ENCODE measurements around the gene CTSS.
A peak's percentile ranks its signal among the peaks of the same experiment; 100 is the strongest.
"Not testable (repeated sequence)": the region's sequence is repeated elsewhere in the genome, so short reads cannot be mapped to it uniquely, and the experiment has no call there.

The CTSS gene

GRCh38 chr1:150765296-150765976, at the start of gene CTSS:
CTSS (minus strand) TSS chr1:150765778; CDS start chr1:150764763, 1,015 bp downstream.
- H3K4me1 Mint-ChIP-seq: peaks cover 68% of the 10 kb centered on the region
- peaks cover 12% of the 10 kb centered on the region for H3K36me3 Mint-ChIP-seq
- H3K9me3 Mint-ChIP-seq: no peaks in the 10 kb centered on the region
- H3K4me3 Mint-ChIP-seq: peak within 1 kb of the TSS; percentile 99
- H3K27me3 Mint-ChIP-seq: no peaks in the 10 kb centered on the region
- H3K27ac Mint-ChIP-seq: peak within 1 kb of the TSS; percentile 98

DNA sequence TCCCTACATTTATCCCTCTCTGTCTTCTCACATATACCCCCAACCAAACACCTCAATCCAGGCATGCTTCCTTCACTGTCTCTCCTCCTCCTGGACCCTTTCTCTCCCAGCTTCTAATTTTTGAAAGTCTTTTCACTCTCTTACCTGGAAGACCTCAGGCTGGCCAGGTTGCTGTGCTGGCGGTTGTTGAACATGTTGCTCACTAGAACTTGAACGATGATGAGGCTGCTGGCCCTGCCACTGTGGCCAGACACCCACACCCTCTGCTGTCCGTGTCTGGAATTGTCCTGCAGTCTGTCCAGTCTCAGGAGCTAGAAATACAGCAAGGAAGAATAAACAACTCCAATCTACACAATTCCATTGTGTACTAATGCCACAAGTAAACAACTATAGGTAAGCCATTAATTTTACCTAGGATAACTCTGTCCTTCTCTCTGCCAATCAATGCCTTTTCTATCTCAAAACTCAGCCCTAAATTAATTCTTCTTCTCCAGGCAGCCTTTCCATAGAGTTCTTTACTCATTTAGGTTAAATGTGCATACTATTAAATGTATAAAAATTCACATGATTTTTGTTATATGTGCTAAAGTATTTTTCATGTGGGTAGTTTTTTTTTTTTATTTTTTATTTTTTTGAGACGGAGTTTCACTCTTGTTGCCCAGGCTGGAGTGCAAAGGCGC, 47.6 kb upstream of the CTSS start:
- Mint-ChIP-seq H3K9me3 (no peaks in the 10 kb centered on the region), H3K27ac (no peak overlapping the region), H3K4me1 (peaks cover 5% of the 10 kb centered on the region), H3K4me3 (no peak overlapping the region), H3K27me3 (no peaks in the 10 kb centered on the region), H3K36me3 (peaks cover 5% of the 10 kb centered on the region)

DNA sequence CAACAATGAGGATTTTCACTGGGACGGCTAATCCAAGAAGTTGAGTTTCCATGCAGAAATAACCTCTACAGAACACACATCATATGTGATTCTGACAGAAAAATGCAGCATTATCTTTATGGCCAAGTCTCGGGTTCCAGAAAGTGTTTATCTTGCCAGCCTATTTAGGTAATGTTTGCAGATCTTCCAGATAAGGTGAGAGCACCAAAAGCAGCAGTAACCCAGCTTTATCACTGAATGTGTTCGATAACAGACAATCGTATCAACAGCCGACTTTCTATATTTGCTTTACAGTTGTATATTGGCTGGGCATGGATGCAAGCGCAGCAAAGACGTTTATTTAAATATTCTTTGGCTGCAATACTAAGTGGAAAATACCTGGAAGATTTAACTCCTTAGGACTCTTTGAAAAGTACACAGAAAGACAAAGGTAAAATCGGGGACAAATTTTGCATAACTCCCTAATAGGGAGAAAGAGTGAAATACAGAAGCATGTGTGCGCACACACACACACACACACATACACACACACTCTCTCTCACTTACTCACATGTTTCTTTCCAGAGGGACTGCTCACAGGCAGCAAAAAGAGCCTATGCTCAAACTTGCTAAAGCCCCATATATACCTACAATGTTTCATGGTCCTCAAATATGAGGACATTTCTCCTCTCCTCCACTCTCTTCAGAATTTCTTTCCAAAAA, 45.5 kb upstream of the CTSS start:
- Mint-ChIP-seq H3K36me3 (peaks cover 2% of the 10 kb centered on the region), H3K27me3 (no peaks in the 10 kb centered on the region), H3K9me3 (no peaks in the 10 kb centered on the region), H3K4me1 (peaks cover 25% of the 10 kb centered on the region), H3K4me3 (no peak overlapping the region), H3K27ac (no peak overlapping the region)

GRCh38 chr1:150809651-150810050, 44.1 kb upstream of the CTSS start:
- no peaks in the 10 kb centered on the region for H3K9me3 Mint-ChIP-seq
- H3K36me3 Mint-ChIP-seq: peaks cover 1% of the 10 kb centered on the region
- no peak overlapping the region for H3K27ac Mint-ChIP-seq
- H3K27me3 Mint-ChIP-seq: no peaks in the 10 kb centered on the region
- no peak overlapping the region for H3K4me3 Mint-ChIP-seq
- H3K4me1 Mint-ChIP-seq: peaks cover 26% of the 10 kb centered on the region

GRCh38 chr1:150808846-150809245, 43.3 kb upstream of the CTSS start:
- no peaks in the 10 kb centered on the region for H3K27me3 Mint-ChIP-seq
- no peak overlapping the region for H3K27ac Mint-ChIP-seq
- H3K4me3 Mint-ChIP-seq: no peak overlapping the region
- peaks cover 26% of the 10 kb centered on the region for H3K4me1 Mint-ChIP-seq
- peaks cover 1% of the 10 kb centered on the region for H3K36me3 Mint-ChIP-seq
- no peaks in the 10 kb centered on the region for H3K9me3 Mint-ChIP-seq

- peaks cover 26% of the 10 kb centered on the region for H3K4me1 Mint-ChIP-seq
- peak within 1 kb of the TSS; percentile 63 for H3K4me3 Mint-ChIP-seq
- H3K27me3 Mint-ChIP-seq: no peaks in the 10 kb centered on the region
- no peak within 1 kb of the TSS for H3K27ac Mint-ChIP-seq
- H3K9me3 Mint-ChIP-seq: no peaks in the 10 kb centered on the region
- H3K36me3 Mint-ChIP-seq: peaks cover 1% of the 10 kb centered on the region
Observed at GRCh38 chr1:150808121-150808520, 42.5 kb upstream of the CTSS start, which contains the start of gene CTSK. CTSK (minus strand) TSS chr1:150808260; CDS start chr1:150806805, 1,455 bp downstream.

GRCh38 chr1:150807249-150808023, 41.9 kb upstream of the CTSS start:
- Mint-ChIP-seq H3K4me3 (peak overlapping the region; percentile 63), H3K9me3 (no peaks in the 10 kb centered on the region), H3K4me1 (peaks cover 26% of the 10 kb centered on the region), H3K36me3 (peaks cover 1% of the 10 kb centered on the region), H3K27me3 (no peaks in the 10 kb centered on the region), H3K27ac (no peak overlapping the region)

DNA sequence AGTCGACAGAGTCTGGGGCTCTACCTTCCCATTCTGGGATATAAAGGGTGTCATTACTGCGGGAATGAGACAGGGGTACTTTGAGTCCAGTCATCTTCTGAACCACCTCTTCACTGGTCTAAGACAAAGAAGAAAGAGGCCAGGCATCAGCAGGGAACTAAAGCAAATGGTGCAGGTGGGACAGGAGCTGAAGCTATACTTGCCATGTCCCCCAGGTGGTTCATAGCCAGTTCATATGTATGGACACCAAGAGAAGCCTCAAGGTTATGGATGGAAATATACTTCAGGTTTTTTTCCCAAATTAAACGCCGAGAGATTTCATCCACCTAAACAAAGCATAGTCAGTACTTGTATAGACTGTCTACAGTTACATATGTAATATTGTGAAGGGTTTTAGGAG, 40.3 kb upstream of the CTSS start:
- Mint-ChIP-seq H3K36me3 (peaks cover 1% of the 10 kb centered on the region), H3K27me3 (no peaks in the 10 kb centered on the region), H3K27ac (no peak overlapping the region), H3K4me1 (peaks cover 26% of the 10 kb centered on the region), H3K9me3 (no peaks in the 10 kb centered on the region), H3K4me3 (no peak overlapping the region)

DNA sequence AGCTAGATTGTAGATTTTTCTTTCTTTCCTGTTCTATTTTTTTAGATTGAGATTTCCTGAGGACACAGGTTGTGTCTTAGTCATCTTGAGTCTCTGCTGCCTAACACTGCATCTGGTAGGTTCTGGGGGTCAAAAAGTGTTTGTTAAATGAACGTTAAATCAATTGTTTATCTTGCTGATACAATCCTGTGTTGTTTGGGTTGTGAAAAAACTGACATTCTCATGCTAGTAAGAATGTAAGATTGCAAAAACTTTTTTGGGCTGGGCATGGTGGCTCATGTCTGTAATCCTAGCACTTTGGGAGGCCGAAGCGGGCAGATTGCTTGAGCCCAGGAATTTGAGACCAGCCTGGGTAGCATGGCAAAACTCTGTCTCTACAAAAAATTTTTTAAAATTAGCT, 39.1 kb upstream of the CTSS start:
- Mint-ChIP-seq H3K27me3 (no peaks in the 10 kb centered on the region), H3K9me3 (no peaks in the 10 kb centered on the region), H3K4me3 (no peak overlapping the region), H3K36me3 (no peaks in the 10 kb centered on the region), H3K27ac (no peak overlapping the region), H3K4me1 (peaks cover 26% of the 10 kb centered on the region)

DNA sequence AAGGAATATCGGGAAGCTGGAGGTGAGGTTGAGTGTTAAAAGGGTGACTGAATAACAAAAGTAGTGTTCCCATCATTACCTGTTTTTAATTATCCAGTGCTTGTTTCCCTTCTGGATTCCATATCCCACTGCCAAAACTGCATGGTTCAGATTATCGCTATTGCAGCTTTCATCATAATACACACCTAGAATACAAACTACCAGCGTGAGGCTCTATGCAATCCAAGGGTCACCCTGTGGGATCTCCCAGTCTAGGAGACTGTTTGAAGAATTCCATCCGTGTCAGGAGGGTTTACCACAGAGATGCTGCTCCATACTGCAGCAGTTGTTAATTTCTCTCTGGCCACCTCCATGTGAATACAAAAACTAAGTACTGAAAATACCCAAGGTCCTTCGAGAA, 33.5 kb upstream of the CTSS start:
- Mint-ChIP-seq H3K27me3 (no peaks in the 10 kb centered on the region), H3K4me3 (no peak overlapping the region), H3K4me1 (no peaks in the 10 kb centered on the region), H3K27ac (no peak overlapping the region), H3K36me3 (peaks cover 4% of the 10 kb centered on the region), H3K9me3 (no peaks in the 10 kb centered on the region)

DNA sequence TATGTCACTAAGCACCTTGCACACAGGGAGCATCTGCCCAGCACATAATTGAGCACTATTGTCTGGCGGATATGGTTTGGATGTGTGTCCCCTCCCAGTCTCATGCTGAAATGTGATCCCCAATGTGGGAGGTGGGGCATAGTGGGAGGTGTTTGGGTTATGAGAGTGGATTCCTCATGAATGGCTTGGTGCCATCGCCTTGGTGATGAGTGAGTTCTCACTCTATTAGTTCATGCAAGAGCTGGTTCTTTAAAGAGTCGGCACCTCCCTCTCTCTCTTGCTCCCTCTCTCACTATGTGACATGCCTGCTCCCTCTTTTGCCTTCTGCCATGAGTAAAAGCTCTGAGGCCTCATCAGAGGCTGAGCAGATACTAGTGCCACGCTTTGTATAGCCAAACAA, 32.9 kb upstream of the CTSS start:
- Mint-ChIP-seq H3K9me3 (no peaks in the 10 kb centered on the region), H3K4me3 (no peak overlapping the region), H3K27me3 (no peaks in the 10 kb centered on the region), H3K36me3 (peaks cover 4% of the 10 kb centered on the region), H3K27ac (no peak overlapping the region), H3K4me1 (no peaks in the 10 kb centered on the region)

DNA sequence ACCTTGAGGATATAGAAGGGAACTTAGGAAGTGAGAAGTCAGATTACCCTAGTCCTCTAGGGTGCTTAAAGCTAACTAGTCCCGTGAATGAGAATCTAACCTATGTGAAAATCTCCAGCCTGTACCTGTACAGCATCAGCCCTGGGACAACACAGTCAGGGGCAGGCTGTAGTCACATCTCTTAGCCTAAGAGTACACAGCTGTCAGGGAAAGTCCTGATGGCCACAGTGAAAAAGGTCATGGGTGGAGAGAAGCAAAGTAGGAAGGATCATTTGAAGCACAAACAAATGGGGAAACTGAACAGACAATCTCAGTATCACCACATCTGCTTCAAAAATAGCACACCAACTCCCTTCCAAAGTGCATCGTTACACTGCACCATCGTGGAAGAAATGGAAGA, 30.8 kb upstream of the CTSS start:
- no peaks in the 10 kb centered on the region for H3K4me1 Mint-ChIP-seq
- no peaks in the 10 kb centered on the region for H3K27me3 Mint-ChIP-seq
- H3K36me3 Mint-ChIP-seq: peaks cover 4% of the 10 kb centered on the region
- H3K4me3 Mint-ChIP-seq: no peak overlapping the region
- no peak overlapping the region for H3K27ac Mint-ChIP-seq
- no peaks in the 10 kb centered on the region for H3K9me3 Mint-ChIP-seq

DNA sequence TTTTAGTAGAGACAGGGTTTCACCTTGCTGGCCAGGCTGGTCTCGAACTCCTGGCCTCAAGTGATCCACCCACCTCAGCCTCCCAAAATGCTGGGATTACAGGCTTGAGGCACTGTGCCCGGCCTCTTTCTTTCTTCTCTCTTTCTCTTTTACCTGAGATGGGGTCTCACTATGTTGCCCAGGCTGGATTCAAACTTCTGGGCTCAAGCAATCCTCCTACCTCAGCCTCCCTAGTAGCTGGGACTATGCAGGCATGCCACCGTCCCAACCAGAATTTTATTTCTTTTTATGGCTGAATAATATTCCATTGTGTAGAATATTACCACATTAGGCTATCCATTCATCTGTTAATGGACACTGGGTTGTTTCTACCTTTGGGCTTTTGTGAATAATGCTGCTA, 28.2 kb upstream of the CTSS start:
- H3K4me1 Mint-ChIP-seq, H3K27ac Mint-ChIP-seq, H3K4me3 Mint-ChIP-seq, H3K36me3 Mint-ChIP-seq, H3K9me3 Mint-ChIP-seq, H3K27me3 Mint-ChIP-seq: not testable (repeated sequence)

DNA sequence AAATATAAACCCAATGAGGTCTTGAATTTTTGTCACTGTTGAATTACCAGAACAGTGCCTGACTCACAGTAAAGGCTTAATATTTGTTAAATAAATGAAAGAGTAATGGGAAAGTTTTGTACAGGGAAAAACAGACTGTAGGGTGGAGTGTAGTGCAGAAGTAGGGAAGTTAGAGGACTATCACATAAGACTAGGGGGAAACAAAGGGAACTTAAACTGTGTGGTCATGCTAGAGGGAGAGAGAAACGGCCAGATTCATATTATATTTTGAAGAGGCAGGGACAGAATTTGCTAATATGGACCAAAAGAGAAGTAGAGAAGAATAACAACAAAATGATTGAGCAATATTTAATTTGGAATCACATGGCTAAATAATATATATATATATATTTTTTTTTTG, 27.6 kb upstream of the CTSS start:
- Mint-ChIP-seq H3K4me3 (no peak overlapping the region), H3K36me3 (peaks cover 4% of the 10 kb centered on the region), H3K27me3 (no peaks in the 10 kb centered on the region), H3K4me1 (no peaks in the 10 kb centered on the region), H3K27ac (no peak overlapping the region), H3K9me3 (no peaks in the 10 kb centered on the region)

DNA sequence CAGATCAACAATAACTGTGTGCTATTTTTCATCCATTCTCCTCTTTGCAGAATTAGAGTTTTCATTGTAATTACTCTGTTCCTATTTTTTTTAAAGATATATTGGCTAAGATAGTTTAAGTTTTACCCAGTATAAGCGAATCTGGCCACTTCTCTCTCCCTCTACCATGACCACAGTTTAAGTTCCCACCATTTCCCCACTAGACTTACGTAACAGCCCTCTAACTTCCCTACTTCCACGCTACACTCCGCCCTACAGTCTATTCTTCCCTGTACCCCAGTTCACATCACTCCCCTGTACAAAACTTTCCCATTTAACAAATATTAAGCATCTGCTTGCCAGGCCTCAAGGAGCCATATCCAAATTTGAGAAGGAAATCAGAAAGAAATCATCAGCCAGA, 26.0 kb upstream of the CTSS start:
- Mint-ChIP-seq H3K4me3 (no peak overlapping the region), H3K4me1 (no peaks in the 10 kb centered on the region), H3K27ac (no peak overlapping the region), H3K9me3 (no peaks in the 10 kb centered on the region), H3K27me3 (peaks cover 1% of the 10 kb centered on the region), H3K36me3 (peaks cover 2% of the 10 kb centered on the region)

Data from activated naive CD4-positive, alpha-beta T cell treated with anti-CD3 and anti-CD28 coated beads, Interleukin-2, amount 50 U/mL, for 24 hours (primary cell).